ENCODE data around the gene PLEKHF1.
A peak's percentile ranks its signal among the peaks of the same experiment; 100 is the strongest.
"Not testable (repeated sequence)": the region's sequence is repeated elsewhere in the genome, so short reads cannot be mapped to it uniquely, and the experiment has no call there.

The PLEKHF1 gene

GRCh38 chr19:29671026-29671392, 5.7 kb downstream of the PLEKHF1 start:
- H4K12ac ChIP-seq (ENCODE audit: low read depth, low read length); H2BK5ac ChIP-seq (ENCODE audit: low read depth, low read length, poor library complexity); H4K91ac ChIP-seq (ENCODE audit: low read depth, low read length); H2BK120ac ChIP-seq (ENCODE audit: insufficient read depth, low read length, poor library complexity); H3K79me2 ChIP-seq (ENCODE audit: control insufficient read depth, insufficient read depth, low read length, poor library complexity); H4K8ac ChIP-seq (ENCODE audit: low read depth, low read length); H3K14ac ChIP-seq (ENCODE audit: low read length); H3K18ac ChIP-seq (ENCODE audit: low read length); H3K9ac ChIP-seq (ENCODE audit: low read length); H3K27ac ChIP-seq (ENCODE audit: low read depth, low read length); H2AFZ ChIP-seq (ENCODE audit: insufficient read depth, low read length, poor library complexity); H3K4ac ChIP-seq (ENCODE audit: low read depth, low read length); H3K79me1 ChIP-seq (ENCODE audit: low read length); H3K4me3 ChIP-seq (ENCODE audit: low read depth, low read length); H3K27me3 ChIP-seq (ENCODE audit: insufficient read depth, low read length); H3K23ac ChIP-seq (ENCODE audit: low read length); H2AK5ac ChIP-seq (ENCODE audit: low read length); H3K9me3 ChIP-seq (ENCODE audit: insufficient read depth, low read depth, low read length); H2BK12ac ChIP-seq (ENCODE audit: low read length); H3K4me2 ChIP-seq (ENCODE audit: low read length): not testable (repeated sequence)
- DNase-seq, result peak in 1 of 2 donors; percentile 10
- Histone ChIP-seq H3K4me1 (ENCODE audit: control insufficient read depth in 1 of 2, insufficient read depth in 2 of 2, low read length in 2 of 2) (peaks cover 15 to 17% of the 10 kb centered on the region in 2 experiments), H3K36me3 (ENCODE audit: control insufficient read depth in 1 of 2, insufficient read depth in 2 of 2, low read length in 2 of 2) (peaks cover 21 to 24% of the 10 kb centered on the region in 2 experiments)
- WGBS (ENCODE audit: extremely low coverage, insufficient coverage, insufficient read length), result no CpG with 5 or more reads among the region's 6 CpGs

GRCh38 chr19:29671393-29672160, 6.3 kb downstream of the PLEKHF1 start:
- Histone ChIP-seq H3K4ac (ENCODE audit: low read depth, low read length) (no peak overlapping the region), H3K27ac (ENCODE audit: low read depth, low read length) (peak overlapping the region; percentile 31), H3K23ac (ENCODE audit: low read length) (no peak overlapping the region), H4K8ac (ENCODE audit: low read depth, low read length) (no peak overlapping the region), H2BK12ac (ENCODE audit: low read length) (no peak overlapping the region), H3K14ac (ENCODE audit: low read length) (no peak overlapping the region), H3K79me2 (ENCODE audit: control insufficient read depth, insufficient read depth, low read length, poor library complexity) (peaks cover 1% of the 10 kb centered on the region), H2AK5ac (ENCODE audit: low read length) (no peak overlapping the region), H4K12ac (ENCODE audit: low read depth, low read length) (no peak overlapping the region), H2AFZ (ENCODE audit: insufficient read depth, low read length, poor library complexity) (no peak overlapping the region), H3K4me2 (ENCODE audit: low read length) (no peak overlapping the region), H2BK120ac (ENCODE audit: insufficient read depth, low read length, poor library complexity) (no peak overlapping the region), H2BK5ac (ENCODE audit: low read depth, low read length, poor library complexity) (no peak overlapping the region), H3K9ac (ENCODE audit: low read length) (no peak overlapping the region), H3K4me3 (ENCODE audit: low read depth, low read length) (no peak overlapping the region), H3K36me3 (ENCODE audit: control insufficient read depth in 1 of 2, insufficient read depth in 2 of 2, low read length in 2 of 2) (peaks cover 22 to 26% of the 10 kb centered on the region in 2 experiments), H3K27me3 (ENCODE audit: insufficient read depth, low read length) (no peaks in the 10 kb centered on the region), H4K91ac (ENCODE audit: low read depth, low read length) (peak overlapping the region; percentile 31), H3K79me1 (ENCODE audit: low read length) (peaks cover 6% of the 10 kb centered on the region), H3K9me3 (ENCODE audit: insufficient read depth, low read depth, low read length) (no peaks in the 10 kb centered on the region), H3K18ac (ENCODE audit: low read length) (no peak overlapping the region), H3K4me1 (ENCODE audit: control insufficient read depth in 1 of 2, insufficient read depth in 2 of 2, low read length in 2 of 2) (peaks cover 10 to 12% of the 10 kb centered on the region in 2 experiments)
- DNase-seq, result peak; percentile 96 to 99
- WGBS (ENCODE audit: extremely low coverage, insufficient coverage, insufficient read length), result no CpG with 5 or more reads among the region's 12 CpGs

DNA sequence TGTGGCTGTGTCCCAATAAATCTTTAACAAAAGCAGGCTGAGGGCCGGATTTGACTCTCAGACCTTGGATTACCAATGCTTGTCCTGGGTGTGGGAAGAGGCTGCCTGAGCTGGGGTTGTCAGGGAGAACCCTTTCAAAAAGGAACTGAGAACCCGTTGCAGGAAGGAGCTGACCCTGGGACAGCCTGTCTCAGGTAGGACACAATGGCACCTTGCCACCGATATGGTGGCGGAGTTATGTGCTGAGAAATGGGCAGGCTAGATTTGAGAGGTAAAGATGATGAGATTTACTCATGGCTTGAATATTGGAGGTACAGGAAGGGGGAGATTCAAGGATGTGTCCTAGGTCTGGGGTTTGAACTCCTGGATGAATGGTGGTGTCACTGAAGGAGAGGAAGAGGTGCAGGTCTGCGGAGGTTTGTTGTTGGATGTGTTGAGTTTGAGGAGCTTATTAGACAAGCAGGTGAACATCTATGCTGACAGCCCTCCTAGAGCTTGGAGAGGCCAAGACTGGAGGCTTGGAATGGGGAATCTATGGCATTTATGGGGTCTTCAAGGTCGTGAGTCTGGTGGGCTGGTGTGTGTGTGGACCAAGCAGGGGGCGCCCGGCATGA, 7.2 kb downstream of the PLEKHF1 start:
- no peak for DNase-seq
- no peak overlapping the region for H2BK120ac ChIP-seq (ENCODE audit: insufficient read depth, low read length, poor library complexity)
- H2AK5ac ChIP-seq (ENCODE audit: low read length), result no peak overlapping the region
- no peak overlapping the region for H2BK12ac ChIP-seq (ENCODE audit: low read length)
- no peak overlapping the region for H2BK5ac ChIP-seq (ENCODE audit: low read depth, low read length, poor library complexity)
- no peak overlapping the region for H4K12ac ChIP-seq (ENCODE audit: low read depth, low read length)
- no CpG with 5 or more reads among the region's 8 CpGs for WGBS (ENCODE audit: extremely low coverage, insufficient coverage, insufficient read length)
- peaks cover 1% of the 10 kb centered on the region for H3K79me2 ChIP-seq (ENCODE audit: control insufficient read depth, insufficient read depth, low read length, poor library complexity)
- H3K36me3 ChIP-seq (ENCODE audit: control insufficient read depth in 1 of 2, insufficient read depth in 2 of 2, low read length in 2 of 2), result peaks cover 28 to 30% of the 10 kb centered on the region in 2 experiments
- H3K4me2 ChIP-seq (ENCODE audit: low read length), result no peak overlapping the region
- H3K4me1 ChIP-seq (ENCODE audit: control insufficient read depth in 1 of 2, insufficient read depth in 2 of 2, low read length in 2 of 2), result peaks cover 6 to 8% of the 10 kb centered on the region in 2 experiments
- H3K79me1 ChIP-seq (ENCODE audit: low read length), result peaks cover 6% of the 10 kb centered on the region
- H4K91ac ChIP-seq (ENCODE audit: low read depth, low read length), result peak overlapping the region; percentile 31
- H3K4me3 ChIP-seq (ENCODE audit: low read depth, low read length), result no peak overlapping the region
- no peak overlapping the region for H4K8ac ChIP-seq (ENCODE audit: low read depth, low read length)
- H3K27ac ChIP-seq (ENCODE audit: low read depth, low read length), result no peak overlapping the region
- no peak overlapping the region for H2AFZ ChIP-seq (ENCODE audit: insufficient read depth, low read length, poor library complexity)
- H3K27me3 ChIP-seq (ENCODE audit: insufficient read depth, low read length), result no peaks in the 10 kb centered on the region
- peak overlapping the region; percentile 22 for H3K18ac ChIP-seq (ENCODE audit: low read length)
- no peak overlapping the region for H3K23ac ChIP-seq (ENCODE audit: low read length)
- H3K14ac ChIP-seq (ENCODE audit: low read length), result peak overlapping the region; percentile 1
- H3K9ac ChIP-seq (ENCODE audit: low read length), result no peak overlapping the region
- no peaks in the 10 kb centered on the region for H3K9me3 ChIP-seq (ENCODE audit: insufficient read depth, low read depth, low read length)
- H3K4ac ChIP-seq (ENCODE audit: low read depth, low read length), result peak overlapping the region; percentile 1

DNA sequence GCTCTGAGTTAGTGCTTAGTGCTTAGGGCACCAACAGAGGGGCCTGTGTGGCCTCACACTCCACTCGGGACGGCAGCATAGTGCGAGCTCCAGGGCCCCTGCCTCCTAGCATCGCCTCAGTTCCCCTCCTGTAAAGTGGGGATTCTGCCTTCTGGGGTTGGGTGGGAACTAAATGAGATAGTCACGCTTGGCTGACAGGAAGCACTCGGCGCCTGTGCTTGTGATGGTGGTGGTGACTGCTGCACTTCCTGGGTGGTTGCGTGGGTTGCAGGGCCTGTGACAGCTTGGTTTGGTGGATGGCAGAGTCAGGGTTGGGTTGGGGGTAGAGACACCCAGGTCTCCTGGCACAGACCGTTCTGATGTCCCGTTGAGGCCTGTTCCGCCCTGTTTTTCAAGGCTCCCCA, 7.7 kb downstream of the PLEKHF1 start:
- H3K4me1 ChIP-seq (ENCODE audit: control insufficient read depth in 1 of 2, insufficient read depth in 2 of 2, low read length in 2 of 2), result peaks cover 6% of the 10 kb centered on the region in 2 experiments
- no peak overlapping the region for H3K14ac ChIP-seq (ENCODE audit: low read length)
- H3K4me3 ChIP-seq (ENCODE audit: low read depth, low read length), result no peak overlapping the region
- H3K4ac ChIP-seq (ENCODE audit: low read depth, low read length), result peak overlapping the region; percentile 4
- peak overlapping the region; percentile 22 for H3K18ac ChIP-seq (ENCODE audit: low read length)
- no peak overlapping the region for H3K23ac ChIP-seq (ENCODE audit: low read length)
- no peak for DNase-seq
- peaks cover 1% of the 10 kb centered on the region for H3K79me2 ChIP-seq (ENCODE audit: control insufficient read depth, insufficient read depth, low read length, poor library complexity)
- no peak overlapping the region for H2BK120ac ChIP-seq (ENCODE audit: insufficient read depth, low read length, poor library complexity)
- no peaks in the 10 kb centered on the region for H3K9me3 ChIP-seq (ENCODE audit: insufficient read depth, low read depth, low read length)
- H2AK5ac ChIP-seq (ENCODE audit: low read length), result no peak overlapping the region
- no peak overlapping the region for H2AFZ ChIP-seq (ENCODE audit: insufficient read depth, low read length, poor library complexity)
- H3K9ac ChIP-seq (ENCODE audit: low read length), result no peak overlapping the region
- H3K27ac ChIP-seq (ENCODE audit: low read depth, low read length), result no peak overlapping the region
- H2BK12ac ChIP-seq (ENCODE audit: low read length), result no peak overlapping the region
- no peaks in the 10 kb centered on the region for H3K27me3 ChIP-seq (ENCODE audit: insufficient read depth, low read length)
- no peak overlapping the region for H3K4me2 ChIP-seq (ENCODE audit: low read length)
- no peak overlapping the region for H4K8ac ChIP-seq (ENCODE audit: low read depth, low read length)
- WGBS (ENCODE audit: extremely low coverage, insufficient coverage, insufficient read length), result no CpG with 5 or more reads among the region's 11 CpGs
- H3K79me1 ChIP-seq (ENCODE audit: low read length), result peaks cover 6% of the 10 kb centered on the region
- peaks cover 29 to 30% of the 10 kb centered on the region in 2 experiments for H3K36me3 ChIP-seq (ENCODE audit: control insufficient read depth in 1 of 2, insufficient read depth in 2 of 2, low read length in 2 of 2)
- no peak overlapping the region for H2BK5ac ChIP-seq (ENCODE audit: low read depth, low read length, poor library complexity)
- H4K91ac ChIP-seq (ENCODE audit: low read depth, low read length), result no peak overlapping the region
- H4K12ac ChIP-seq (ENCODE audit: low read depth, low read length), result no peak overlapping the region

Data from trophoblast cell (in vitro differentiated cells and primary cell).